HepG2 (cell line): ENCODE data around the gene TUG1. TPM values are rescaled to one million over a fixed set of nuclear protein-coding genes. Genes with fewer than 3 reads are reported as not detected.

Source experiments
- ATF5 ChIP-seq: sonication (generic); formaldehyde crosslinking; IDR thresholded peaks from 2 replicates; pipeline ENCODE4 v1.4.0; 2020; ENCODE audit warnings: mild to moderate bottlenecking, low read depth, missing genetic modification reagents
- FOXC1 ChIP-seq: sonication (generic); formaldehyde crosslinking; IDR thresholded peaks from 2 replicates; pipeline ENCODE4 v1.8.0; 2022; ENCODE audit warnings: mild to moderate bottlenecking, missing genetic modification reagents, borderline replicate concordance
- FOXP1 ChIP-seq, 2 experiments: fragments of 450-650 bp in 1 of 2; IDR thresholded peaks; 2 replicates each; pipeline ENCODE4 v1.6.1; 2017 to 2018; ENCODE audit warnings: antibody characterized with exemption in 1 of 2
- GRHL1 ChIP-seq: sonication (generic); formaldehyde crosslinking; conservative IDR thresholded peaks from 2 replicates; pipeline ENCODE4 v1.8.0; 2022; ENCODE audit warnings: missing genetic modification reagents
- HNF4G ChIP-seq, 2 experiments: sonication (generic) in 1 of 2; formaldehyde crosslinking in 1 of 2; IDR thresholded peaks; 2 replicates each; pipeline versions ENCODE4 v1.4.0 to v1.6.1; 2011 to 2020; ENCODE audit warnings: borderline replicate concordance in 2 of 2, low read depth in 2 of 2, mild to moderate bottlenecking in 2 of 2, low read length in 1 of 2, missing genetic modification reagents in 1 of 2, moderate library complexity in 1 of 2
- HNRNPLL ChIP-seq: fragments of 200-400 bp; formaldehyde crosslinking; IDR thresholded peaks from 2 replicates; pipeline ENCODE4 v1.6.1; 2017; ENCODE audit warnings: mild to moderate bottlenecking, low read depth, low read length; ENCODE audit not compliant: poor library complexity, severe bottlenecking
- HNRNPUL1 ChIP-seq: fragments of 200-400 bp; formaldehyde crosslinking; IDR thresholded peaks from 2 replicates; pipeline ENCODE4 v1.6.1; 2017; ENCODE audit warnings: low read depth, mild to moderate bottlenecking, low read length, moderate library complexity
- HOXA3 ChIP-seq: sonication (generic); formaldehyde crosslinking; IDR thresholded peaks from 2 replicates; pipeline ENCODE4 v1.5.0; 2020; ENCODE audit warnings: missing genetic modification reagents
- HOXA5 ChIP-seq: sonication (generic); formaldehyde crosslinking; IDR thresholded peaks from 2 replicates; pipeline ENCODE4 v1.4.0; 2020; ENCODE audit warnings: missing genetic modification reagents
- KDM5B ChIP-seq: sonication (generic); formaldehyde crosslinking; IDR thresholded peaks from 2 replicates; pipeline ENCODE4 v1.4.0; 2020; ENCODE audit warnings: missing genetic modification reagents, mild to moderate bottlenecking, borderline replicate concordance
- MXI1 ChIP-seq: IDR thresholded peaks from 3 replicates; pipeline ENCODE4 v1.6.1; 2012; ENCODE audit warnings: low read depth, low read length, inconsistent platforms, borderline replicate concordance
- SIN3B ChIP-seq: fragments of 150-350 bp; IDR thresholded peaks from 2 replicates; pipeline ENCODE4 v1.6.1; 2014; ENCODE audit warnings: low read length
- ZBTB39 ChIP-seq: sonication (generic); formaldehyde crosslinking; IDR thresholded peaks from 2 replicates; pipeline ENCODE4 v1.5.0; 2020; ENCODE audit warnings: missing genetic modification reagents
- ZNF260 ChIP-seq: sonication (generic); formaldehyde crosslinking; IDR thresholded peaks from 2 replicates; pipeline ENCODE4 v1.4.0; 2020; ENCODE audit warnings: missing genetic modification reagents, low read depth, mild to moderate bottlenecking, borderline replicate concordance
- ZNF383 ChIP-seq: sonication (generic); formaldehyde crosslinking; IDR thresholded peaks from 2 replicates; pipeline ENCODE4 v1.4.0; 2020; ENCODE audit warnings: missing genetic modification reagents, mild to moderate bottlenecking, borderline replicate concordance
- ZNF563 ChIP-seq: sonication (generic); formaldehyde crosslinking; IDR thresholded peaks from 2 replicates; pipeline ENCODE4 v1.8.0; 2022; ENCODE audit warnings: mild to moderate bottlenecking, moderate library complexity, missing genetic modification reagents
- ZNF598 ChIP-seq: sonication (generic); formaldehyde crosslinking; IDR thresholded peaks from 2 replicates; pipeline ENCODE4 v1.5.1; 2020; ENCODE audit warnings: mild to moderate bottlenecking, missing genetic modification reagents, borderline replicate concordance
- polyA plus RNA-seq, 8 experiments: library from polyadenylated mRNA; depleted of rRNA in 3 of 8; stranded (reverse) in 7 of 8; unstranded in 1 of 8; fragments of >200 nt; fragmentation: Illumina TruSeq in 4 of 8; extraction: Trizol in 4 of 8; gene quantifications; 2 replicates each; pipeline versions ENCODE4 v1.2.1 to v1.2.3, GENCODE V29; 2011 to 2016; ENCODE audit warnings: low read depth in 4 of 8, missing spikeins in 1 of 8, mixed read lengths in 1 of 8; ENCODE audit not compliant: insufficient read depth in 1 of 8
- total RNA-seq, 5 experiments: library from RNA; depleted of rRNA; stranded (reverse); fragments of >200 nt; fragmentation: Illumina TruSeq; extraction: Trizol; gene quantifications; 2 replicates each; pipeline ENCODE4 v1.2.3, GENCODE V29; 2016; ENCODE audit warnings: low read depth in 1 of 5
- TF ChIP-seq, protein P1 (sequence below): sonication (generic); formaldehyde crosslinking; IDR thresholded peaks from 2 replicates; pipeline ENCODE4 v1.5.1; 2020; ENCODE audit warnings: mild to moderate bottlenecking, missing genetic modification reagents, moderate library complexity

The TUG1 gene
- total and polyA plus RNA-seq, 2 of the 13 experiments (the other 11 are each of a cell fraction or from before 2014, with no cell fraction given), result 35.2 to 122 TPM

DNA sequence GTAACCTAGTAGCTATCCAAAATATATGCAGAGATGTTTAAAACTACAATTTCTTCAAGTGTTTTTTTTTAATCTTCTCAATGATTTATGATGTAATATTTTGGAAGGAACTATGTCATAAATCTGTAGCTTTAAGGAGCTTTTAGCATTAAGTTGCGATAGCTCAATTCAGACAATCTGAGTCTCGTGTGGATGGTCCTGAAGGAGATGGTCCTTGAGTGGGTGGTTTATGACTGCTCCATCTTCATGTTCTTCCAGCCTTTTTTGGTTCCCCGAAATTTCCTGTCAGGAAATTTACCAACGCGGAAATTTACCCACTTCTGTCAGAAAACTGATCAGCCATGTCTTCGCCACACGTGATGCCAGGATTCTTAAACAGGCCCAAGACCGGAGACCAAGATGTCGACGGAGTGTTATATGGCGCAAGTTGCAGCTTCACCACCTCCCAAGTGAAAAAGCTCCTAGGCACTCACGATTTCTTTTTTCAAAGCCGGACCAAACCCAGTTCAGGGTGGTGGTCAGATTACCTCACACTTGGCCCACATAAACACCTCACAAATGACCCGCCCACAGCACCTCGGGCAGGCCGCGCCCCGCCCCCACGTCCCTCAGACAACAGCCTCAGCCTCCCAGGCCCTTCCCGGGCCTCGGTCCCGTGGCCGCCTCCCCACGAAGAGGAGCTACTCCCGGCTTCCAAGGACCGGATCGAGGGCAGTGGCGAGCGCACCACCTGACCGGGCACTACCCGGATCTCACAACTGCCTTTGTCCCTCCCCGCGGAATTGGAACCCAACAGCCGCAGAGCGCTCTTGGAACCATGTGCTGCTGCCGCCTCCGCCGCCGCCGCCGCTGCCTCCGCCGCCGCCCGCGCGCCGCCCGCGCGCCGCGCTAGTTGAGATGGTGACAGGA is 796 bp upstream of the TUG1 start, which contains the start of gene MORC2 (continued):
- TF ChIP-seq FOXC1, result peak; percentile 22; the same call in 1 of the 2 replicates
- TF ChIP-seq HNF4G (IDR thresholded peaks at IDR 0.05; ENCODE audit: borderline replicate concordance, low read depth, low read length), result no peak
- TF ChIP-seq HNF4G (CRISPR knock-in tag; IDR thresholded peaks at IDR 0.05; ENCODE audit: borderline replicate concordance, low read depth), result peak; percentile 65; the same call in 1 of the 2 replicates
- no peak for TF ChIP-seq ZNF383 (CRISPR knock-in tag)
- no peak for TF ChIP-seq GRHL1 (CRISPR knock-in tag)
- TF ChIP-seq MXI1, result peak; percentile 51; the same call in 2 of the 3 replicates
- TF ChIP-seq, protein P1, sequence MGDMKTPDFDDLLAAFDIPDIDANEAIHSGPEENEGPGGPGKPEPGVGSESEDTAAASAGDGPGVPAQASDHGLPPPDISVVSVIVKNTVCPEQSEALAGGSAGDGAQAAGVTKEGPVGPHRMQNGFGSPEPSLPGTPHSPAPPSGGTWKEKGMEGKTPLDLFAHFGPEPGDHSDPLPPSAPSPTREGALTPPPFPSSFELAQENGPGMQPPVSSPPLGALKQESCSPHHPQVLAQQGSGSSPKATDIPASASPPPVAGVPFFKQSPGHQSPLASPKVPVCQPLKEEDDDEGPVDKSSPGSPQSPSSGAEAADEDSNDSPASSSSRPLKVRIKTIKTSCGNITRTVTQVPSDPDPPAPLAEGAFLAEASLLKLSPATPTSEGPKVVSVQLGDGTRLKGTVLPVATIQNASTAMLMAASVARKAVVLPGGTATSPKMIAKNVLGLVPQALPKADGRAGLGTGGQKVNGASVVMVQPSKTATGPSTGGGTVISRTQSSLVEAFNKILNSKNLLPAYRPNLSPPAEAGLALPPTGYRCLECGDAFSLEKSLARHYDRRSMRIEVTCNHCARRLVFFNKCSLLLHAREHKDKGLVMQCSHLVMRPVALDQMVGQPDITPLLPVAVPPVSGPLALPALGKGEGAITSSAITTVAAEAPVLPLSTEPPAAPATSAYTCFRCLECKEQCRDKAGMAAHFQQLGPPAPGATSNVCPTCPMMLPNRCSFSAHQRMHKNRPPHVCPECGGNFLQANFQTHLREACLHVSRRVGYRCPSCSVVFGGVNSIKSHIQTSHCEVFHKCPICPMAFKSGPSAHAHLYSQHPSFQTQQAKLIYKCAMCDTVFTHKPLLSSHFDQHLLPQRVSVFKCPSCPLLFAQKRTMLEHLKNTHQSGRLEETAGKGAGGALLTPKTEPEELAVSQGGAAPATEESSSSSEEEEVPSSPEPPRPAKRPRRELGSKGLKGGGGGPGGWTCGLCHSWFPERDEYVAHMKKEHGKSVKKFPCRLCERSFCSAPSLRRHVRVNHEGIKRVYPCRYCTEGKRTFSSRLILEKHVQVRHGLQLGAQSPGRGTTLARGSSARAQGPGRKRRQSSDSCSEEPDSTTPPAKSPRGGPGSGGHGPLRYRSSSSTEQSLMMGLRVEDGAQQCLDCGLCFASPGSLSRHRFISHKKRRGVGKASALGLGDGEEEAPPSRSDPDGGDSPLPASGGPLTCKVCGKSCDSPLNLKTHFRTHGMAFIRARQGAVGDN (CRISPR knock-in tag), result peak; percentile 89
- TF ChIP-seq HOXA5 (CRISPR knock-in tag), result 0 out of 2 replicates have a peak, but pooled peaks have one; percentile 30
- TF ChIP-seq ZNF563 (CRISPR knock-in tag), result 0 out of 2 replicates have a peak, but pooled peaks have one; percentile 52
- TF ChIP-seq ATF5, result no peak
- TF ChIP-seq SIN3B, result no peak
- peak; percentile 46; the same call in 1 of the 2 replicates for TF ChIP-seq HOXA3 (CRISPR knock-in tag)
- TF ChIP-seq FOXP1 (IDR thresholded peaks at IDR 0.05), result no peak
- TF ChIP-seq FOXP1 (CRISPR knock-in tag; IDR thresholded peaks at IDR 0.05), result no peak; the same call in 1 of the 2 replicates
- peak; percentile 68; the same call in 1 of the 2 replicates for TF ChIP-seq ZBTB39 (CRISPR knock-in tag)
- no peak for TF ChIP-seq HNRNPLL
- no peak for TF ChIP-seq ZNF598 (CRISPR knock-in tag)
- no peak for TF ChIP-seq HNRNPUL1
- TF ChIP-seq KDM5B (CRISPR knock-in tag), result 0 out of 2 replicates have a peak, but pooled peaks have one; percentile 5
- no peak for TF ChIP-seq ZNF260 (CRISPR knock-in tag)
